GM19193 (cell line): ENCODE measurements around the gene ZNF136.

Source experiments
- POLR2A ChIP-seq: IDR thresholded peaks from 4 replicates; pipeline ENCODE4 v1.6.1; 2011; ENCODE audit not compliant: insufficient read depth, insufficient read length; ENCODE audit errors: extremely low read depth

ZNF136 gene

GRCh38 chr19:12162882-12163806 lies at the start of gene ZNF136:
ZNF136 (plus strand) TSS chr19:12163096; CDS start chr19:12163204, 108 bp downstream.
- TF ChIP-seq POLR2A = peak; percentile 91

- no peak for TF ChIP-seq POLR2A
Measured at GRCh38 chr19:12113121-12113520, 49.8 kb upstream of the ZNF136 start.

- no peak for TF ChIP-seq POLR2A
Measured at GRCh38 chr19:12117201-12117970, 45.5 kb upstream of the ZNF136 start.

GRCh38 chr19:12126707-12127106 lies 36.2 kb upstream of the ZNF136 start:
- no peak for TF ChIP-seq POLR2A

GRCh38 chr19:12133069-12133468 lies 29.8 kb upstream of the ZNF136 start:
- no peak for TF ChIP-seq POLR2A

GRCh38 chr19:12137221-12137940 lies 25.5 kb upstream of the ZNF136 start:
- no peak for TF ChIP-seq POLR2A

- no peak for TF ChIP-seq POLR2A
Measured at GRCh38 chr19:12139269-12139668, 23.6 kb upstream of the ZNF136 start.

GRCh38 chr19:12139885-12140544 lies 22.9 kb upstream of the ZNF136 start, which contains the start of gene ZNF20:
ZNF20 (minus strand) TSS chr19:12140350; CDS start chr19:12140182, 168 bp downstream.
- TF ChIP-seq POLR2A = peak; percentile 59

- no peak for TF ChIP-seq POLR2A
Measured at GRCh38 chr19:12140545-12141404, 22.1 kb upstream of the ZNF136 start.

- no peak for TF ChIP-seq POLR2A
Measured at GRCh38 chr19:12141405-12141736, 21.5 kb upstream of the ZNF136 start.

- no peak for TF ChIP-seq POLR2A
Measured at GRCh38 chr19:12145348-12145747, 17.5 kb upstream of the ZNF136 start.

GRCh38 chr19:12155324-12155860 lies 7.5 kb upstream of the ZNF136 start:
- TF ChIP-seq POLR2A = no peak
